Measurements from ENCODE around the gene RPL36A.

RPL36A gene

DNA sequence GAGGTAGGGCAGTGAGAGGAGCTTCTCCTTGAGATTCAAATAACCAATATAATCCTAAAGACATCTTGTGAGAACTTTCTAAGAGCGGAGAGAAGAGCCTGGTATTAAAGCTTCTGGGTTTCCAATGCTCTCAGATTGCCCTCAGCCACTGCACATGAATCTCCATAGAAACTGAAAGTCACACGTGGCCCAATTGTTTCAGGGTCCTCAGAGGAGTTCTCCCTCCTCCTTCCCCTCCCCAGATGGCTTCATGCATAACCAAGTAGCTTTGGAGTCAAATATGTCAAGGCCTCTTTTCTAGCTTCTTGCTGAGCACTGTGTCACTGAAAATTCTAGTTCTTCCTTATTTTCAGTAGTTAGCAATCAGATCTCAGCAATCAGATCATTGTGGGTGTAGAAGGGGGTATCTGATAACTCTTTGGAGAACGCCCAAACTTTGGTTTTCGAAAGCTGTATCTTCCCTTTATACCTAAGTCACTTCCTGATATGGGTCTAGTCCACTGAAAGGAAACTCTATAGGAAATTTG is 7.1 kb upstream of the RPL36A start:
- ATAC-seq, result no peak
- Mint-ChIP-seq H3K36me3 (no peaks in the 10 kb centered on the region), H3K27ac (no peak overlapping the region), H3K4me1 (no peaks in the 10 kb centered on the region), H3K4me3 (no peak overlapping the region), H3K9me3 (no peaks in the 10 kb centered on the region)
- no peak for DNase-seq (ENCODE audit: low spot score in 2 of 2)

DNA sequence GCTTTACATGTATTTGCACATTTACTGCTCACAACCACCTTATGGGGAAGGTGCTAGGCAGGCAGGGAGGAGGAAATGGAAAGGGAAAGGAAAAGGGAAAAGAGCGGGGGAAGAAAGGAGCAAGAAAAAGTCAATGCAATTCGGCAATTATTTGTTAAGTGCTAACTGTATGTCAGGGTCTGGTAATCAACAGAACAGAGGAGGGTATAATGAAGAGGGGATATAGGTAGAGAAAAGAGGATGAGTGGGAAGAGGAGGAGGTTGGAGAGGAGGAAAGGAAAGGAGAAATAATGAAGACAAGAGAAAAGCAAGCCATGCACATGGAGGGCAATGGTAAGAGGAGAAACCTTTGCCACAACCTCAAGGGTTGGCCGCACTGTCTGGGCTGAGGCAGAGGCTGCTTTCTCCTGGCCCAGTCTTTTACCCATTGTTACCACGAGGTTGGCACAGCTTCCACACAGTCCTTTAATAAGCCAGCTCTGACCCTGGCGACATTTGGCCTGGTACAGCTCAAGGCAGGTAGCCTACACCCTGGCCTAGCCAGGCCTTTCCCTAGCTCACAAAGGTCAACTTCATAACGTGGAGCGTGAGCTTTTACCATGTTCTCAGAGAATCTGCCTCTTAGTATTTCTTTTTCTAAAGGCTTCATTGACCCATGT is 5.7 kb upstream of the RPL36A start:
- no peak for ATAC-seq
- Mint-ChIP-seq H3K9me3 (no peaks in the 10 kb centered on the region), H3K4me1 (no peaks in the 10 kb centered on the region), H3K36me3 (no peaks in the 10 kb centered on the region), H3K27ac (no peak overlapping the region), H3K4me3 (peak overlapping the region; percentile 36)
- DNase-seq (ENCODE audit: low spot score in 2 of 2), result no peak

DNA sequence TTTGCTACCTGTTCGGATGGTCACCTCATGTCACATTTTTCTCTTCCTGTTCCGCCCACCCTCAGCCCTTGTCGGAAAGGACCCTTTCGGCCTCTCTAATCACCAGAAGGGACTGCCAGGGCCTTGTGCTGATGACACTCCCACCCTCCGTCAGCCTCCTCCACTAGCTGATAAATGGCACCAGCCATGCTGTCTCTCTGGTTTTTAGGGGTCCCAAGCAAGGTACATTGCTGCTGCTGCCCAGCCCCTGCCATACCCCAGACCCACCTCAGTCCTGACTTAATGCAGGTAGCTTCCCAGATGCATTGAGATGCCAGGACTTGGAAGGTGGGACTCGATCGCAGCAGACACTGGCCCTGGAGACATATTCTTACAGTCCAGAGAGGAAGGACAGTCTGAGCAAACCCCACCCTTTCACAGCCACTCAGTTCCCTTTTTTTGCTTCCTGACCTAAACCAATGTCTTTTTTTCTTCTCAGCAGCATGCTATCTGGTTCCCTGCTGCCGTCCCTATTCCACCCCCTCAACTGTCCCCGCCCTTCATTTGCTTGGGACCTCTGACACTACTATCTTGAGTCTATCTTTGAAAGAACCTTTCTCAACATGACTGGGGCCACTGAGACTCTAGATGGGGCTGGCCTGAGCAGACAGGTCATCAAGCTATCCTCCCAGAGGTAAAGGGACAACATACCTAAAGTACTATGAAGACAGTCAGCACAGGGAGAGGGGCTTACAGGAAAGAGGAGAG is 4.8 kb upstream of the RPL36A start, which contains the start of gene BTK:
BTK (minus strand) TSS at position 397 of the 747 bp plus-strand sequence. CDS start 10,907 bp downstream, outside the sequence.
- peak within 1 kb of the TSS; percentile 36 for H3K4me3 Mint-ChIP-seq
- peaks cover 6% of the 10 kb centered on the region for H3K36me3 Mint-ChIP-seq
- H3K27ac Mint-ChIP-seq, result peak within 1 kb of the TSS; percentile 53
- DNase-seq (ENCODE audit: low spot score in 2 of 2), result no peak
- no peak for ATAC-seq
- no peaks in the 10 kb centered on the region for H3K4me1 Mint-ChIP-seq
- H3K9me3 Mint-ChIP-seq, result no peaks in the 10 kb centered on the region

DNA sequence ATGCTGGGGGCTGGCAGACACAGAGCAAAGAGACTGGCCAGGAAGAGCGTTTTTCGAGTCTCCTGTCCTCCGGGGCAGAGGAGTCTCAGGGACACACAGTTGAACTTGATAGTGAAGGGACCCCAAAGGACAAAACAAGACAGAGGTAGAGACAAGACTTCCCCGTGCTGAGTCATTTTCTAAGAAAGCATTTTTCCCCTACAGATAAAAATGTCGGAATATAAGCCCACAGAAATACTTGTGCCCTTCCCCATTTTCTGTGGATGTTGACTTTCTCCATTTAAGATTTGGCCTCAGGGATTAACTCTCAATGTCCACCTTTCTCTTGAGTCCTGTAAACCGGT is 4.3 kb upstream of the RPL36A start:
- peaks cover 12% of the 10 kb centered on the region for H3K36me3 Mint-ChIP-seq
- peak overlapping the region; percentile 53 for H3K27ac Mint-ChIP-seq
- H3K4me1 Mint-ChIP-seq, result no peaks in the 10 kb centered on the region
- H3K9me3 Mint-ChIP-seq, result no peaks in the 10 kb centered on the region
- ATAC-seq, result no peak
- DNase-seq (ENCODE audit: low spot score in 2 of 2), result no peak
- peak overlapping the region; percentile 36 for H3K4me3 Mint-ChIP-seq

DNA sequence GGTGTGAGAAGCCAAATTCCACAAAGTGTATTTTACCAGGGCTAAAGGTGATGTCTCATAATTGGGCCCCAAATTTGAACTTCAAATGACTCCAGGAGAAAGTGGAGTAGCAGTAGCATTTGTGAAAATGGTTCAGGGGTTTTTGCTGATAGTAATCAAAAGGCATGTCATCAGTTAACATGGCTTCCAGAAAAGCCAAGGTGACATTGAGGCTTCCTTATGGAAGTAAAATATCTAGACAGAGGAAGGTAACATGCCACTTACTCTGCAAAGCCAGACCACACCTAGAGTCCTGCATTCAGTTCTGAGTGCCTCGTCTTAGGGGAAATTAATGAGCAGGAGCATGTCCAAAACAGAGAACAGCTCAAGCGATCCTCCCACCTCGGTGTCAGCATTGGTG is 2.2 kb upstream of the RPL36A start:
- ATAC-seq, result no peak
- no peak overlapping the region for H3K4me3 Mint-ChIP-seq
- H3K4me1 Mint-ChIP-seq, result peaks cover 8% of the 10 kb centered on the region
- no peaks in the 10 kb centered on the region for H3K9me3 Mint-ChIP-seq
- no peak overlapping the region for H3K27ac Mint-ChIP-seq
- DNase-seq (ENCODE audit: low spot score in 2 of 2), result no peak
- peaks cover 32% of the 10 kb centered on the region for H3K36me3 Mint-ChIP-seq

DNA sequence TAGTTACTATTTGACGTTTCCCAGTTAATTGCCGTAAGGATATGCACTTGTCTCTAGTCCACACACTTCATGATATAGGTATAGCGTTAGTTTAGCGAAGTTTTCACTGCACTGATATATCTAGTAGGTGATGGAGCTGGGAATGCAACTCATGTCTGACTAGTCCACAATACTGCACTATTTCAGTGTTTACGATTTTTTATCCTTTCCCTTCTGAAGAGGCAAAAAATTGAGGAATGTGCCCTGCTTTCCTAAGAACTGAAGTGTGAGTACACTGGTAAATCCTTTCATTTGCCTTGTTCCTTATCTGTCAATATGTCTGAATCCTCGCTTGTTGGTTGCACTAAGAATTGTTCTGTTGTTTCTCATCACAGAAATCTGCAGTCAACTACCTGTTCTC is 1.0 kb downstream of the RPL36A start:
- Mint-ChIP-seq H3K27ac (peak overlapping the region; percentile 97), H3K9me3 (no peaks in the 10 kb centered on the region), H3K4me1 (peaks cover 12% of the 10 kb centered on the region), H3K4me3 (peak overlapping the region; percentile 86), H3K36me3 (peaks cover 65% of the 10 kb centered on the region)
- no peak for DNase-seq (ENCODE audit: low spot score in 2 of 2)
- ATAC-seq, result no peak

DNA sequence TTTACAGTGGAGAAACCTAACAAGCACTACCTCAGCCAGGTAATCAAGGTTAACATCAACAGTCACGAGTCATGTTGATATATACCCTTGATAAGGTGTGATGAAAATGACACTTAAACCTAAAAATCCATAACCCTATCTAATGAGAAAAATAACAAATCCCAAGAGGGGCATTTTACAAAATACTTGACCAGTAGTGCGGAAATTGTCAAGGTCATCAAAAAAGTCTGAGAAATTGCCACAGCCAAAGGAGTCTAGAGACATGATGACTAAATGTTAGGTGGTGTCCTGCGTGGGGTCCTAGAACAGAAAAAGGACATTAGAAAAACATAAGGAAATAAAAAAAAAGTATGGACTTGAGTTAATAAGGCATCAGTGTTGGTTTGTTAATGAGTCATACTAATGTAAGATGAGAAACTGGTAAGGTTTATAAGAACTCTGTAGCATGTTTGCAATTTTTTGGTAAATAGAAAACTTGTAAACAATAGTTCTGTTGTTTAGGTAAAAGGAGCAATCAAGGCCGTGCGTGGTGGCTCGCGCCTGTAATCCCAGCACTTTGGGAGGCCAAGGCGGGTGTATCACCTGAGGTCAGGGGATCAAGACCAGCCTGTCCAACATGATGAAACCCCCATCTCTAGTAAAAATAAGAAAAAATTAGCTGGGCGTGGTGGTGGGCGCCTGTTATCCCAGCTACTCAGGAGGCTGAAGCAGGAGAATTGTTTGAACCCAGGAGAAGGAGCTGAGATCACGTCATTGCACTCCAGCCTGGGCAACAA is 2.9 kb downstream of the RPL36A start:
- Mint-ChIP-seq H3K4me3 (peak overlapping the region; percentile 86), H3K27ac (peak overlapping the region; percentile 97)
- no peak for DNase-seq (ENCODE audit: low spot score in 2 of 2)

DNA sequence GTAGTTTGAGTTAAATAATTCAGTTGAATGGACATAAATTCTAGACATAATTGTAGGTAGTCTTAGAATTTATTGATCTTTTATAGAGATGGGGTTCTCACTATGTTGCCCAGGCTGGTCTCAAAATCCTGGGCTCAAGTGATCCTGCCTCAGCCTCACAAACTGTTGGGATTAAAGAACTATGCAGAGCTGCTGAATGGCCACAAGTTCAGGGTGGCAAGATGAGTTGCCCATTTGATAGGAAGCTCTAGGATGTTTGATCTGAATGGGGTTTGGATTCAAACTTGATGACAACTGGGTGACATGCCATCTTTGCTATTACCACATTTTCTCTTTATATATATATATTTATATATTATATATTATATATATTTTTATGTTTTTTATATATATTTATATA is 3.6 kb downstream of the RPL36A start:
- Mint-ChIP-seq H3K4me3 (peak overlapping the region; percentile 86), H3K36me3 (peaks cover 82% of the 10 kb centered on the region), H3K9me3 (no peaks in the 10 kb centered on the region), H3K27ac (no peak overlapping the region), H3K4me1 (peaks cover 12% of the 10 kb centered on the region)
- DNase-seq (ENCODE audit: low spot score in 2 of 2) (no peak), ATAC-seq (no peak)

More for the DNA sequence above, 2.9 kb downstream of the RPL36A start:
- ATAC-seq, result no peak
- H3K36me3 Mint-ChIP-seq, result peaks cover 77% of the 10 kb centered on the region
- H3K4me1 Mint-ChIP-seq, result peaks cover 12% of the 10 kb centered on the region
- H3K9me3 Mint-ChIP-seq, result no peaks in the 10 kb centered on the region

DNA sequence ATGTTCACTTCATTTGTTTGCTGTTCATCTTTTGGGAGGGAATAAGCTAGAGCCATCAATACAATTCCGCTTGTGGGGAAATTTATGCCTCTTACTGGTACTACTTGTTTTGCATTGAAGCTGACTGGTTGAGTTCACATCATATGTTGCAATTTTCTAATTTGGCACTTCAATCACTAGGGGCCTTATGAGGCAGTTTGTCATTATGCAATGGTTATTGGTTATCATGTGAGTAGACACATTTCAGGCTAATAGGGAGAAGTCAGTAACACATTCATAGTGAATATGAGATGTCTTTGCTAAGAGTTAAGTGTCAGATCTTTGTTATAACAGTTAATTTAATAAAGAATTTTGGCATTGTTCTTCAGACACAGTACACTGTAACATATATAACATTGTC is 5.0 kb downstream of the RPL36A start:
- Mint-ChIP-seq H3K9me3 (no peaks in the 10 kb centered on the region), H3K36me3 (peaks cover 92% of the 10 kb centered on the region), H3K4me1 (peaks cover 12% of the 10 kb centered on the region), H3K27ac (peak overlapping the region; percentile 68), H3K4me3 (no peak overlapping the region)
- ATAC-seq (no peak), DNase-seq (ENCODE audit: low spot score in 2 of 2) (no peak)

DNA sequence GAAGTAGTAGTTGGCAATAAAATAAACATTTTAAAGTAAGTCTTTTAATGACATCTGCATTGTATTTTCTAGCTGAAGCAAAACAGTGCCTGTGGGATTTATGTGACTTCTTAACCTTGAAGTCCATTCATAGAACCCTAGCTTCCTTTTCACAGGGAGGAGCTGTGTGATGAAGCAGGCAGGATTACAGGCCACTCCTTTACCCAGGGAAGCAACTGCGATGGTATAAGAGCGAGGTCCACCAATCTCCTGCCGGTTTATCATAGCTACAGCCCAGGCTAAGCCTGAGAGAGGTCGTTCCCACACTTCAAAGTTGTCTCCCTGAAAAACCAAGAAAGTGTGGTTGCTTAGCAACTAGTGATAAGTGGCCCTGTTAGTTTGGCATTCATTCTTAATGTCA is 7.0 kb downstream of the RPL36A start:
- ATAC-seq (no peak), DNase-seq (ENCODE audit: low spot score in 2 of 2) (no peak)
- Mint-ChIP-seq H3K4me3 (no peak overlapping the region), H3K4me1 (peaks cover 12% of the 10 kb centered on the region), H3K27ac (no peak overlapping the region), H3K9me3 (no peaks in the 10 kb centered on the region), H3K36me3 (peaks cover 92% of the 10 kb centered on the region)

DNA sequence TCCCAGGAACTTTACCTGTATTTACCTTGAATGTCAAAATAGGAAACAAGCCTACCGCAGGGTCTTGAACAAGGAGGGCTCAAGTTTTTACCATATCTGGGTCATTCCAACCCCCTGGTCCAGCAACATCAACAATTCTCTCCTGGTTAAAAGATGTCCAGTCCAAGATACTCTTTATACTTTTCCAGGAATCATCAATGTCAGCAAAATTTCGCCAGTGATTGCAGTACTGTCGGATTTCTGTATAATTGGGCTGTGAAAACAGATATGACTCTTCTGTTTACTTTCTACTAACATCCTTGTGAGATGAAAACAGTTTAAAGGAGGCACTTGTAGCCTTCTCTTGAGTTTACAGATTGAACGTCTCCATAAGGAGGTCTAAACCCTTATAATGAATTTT is 7.9 kb downstream of the RPL36A start:
- Mint-ChIP-seq H3K36me3 (peaks cover 92% of the 10 kb centered on the region), H3K4me1 (peaks cover 3% of the 10 kb centered on the region), H3K9me3 (no peaks in the 10 kb centered on the region), H3K27ac (no peak overlapping the region), H3K4me3 (no peak overlapping the region)
- no peak for DNase-seq (ENCODE audit: low spot score in 2 of 2)
- ATAC-seq, result no peak

DNA sequence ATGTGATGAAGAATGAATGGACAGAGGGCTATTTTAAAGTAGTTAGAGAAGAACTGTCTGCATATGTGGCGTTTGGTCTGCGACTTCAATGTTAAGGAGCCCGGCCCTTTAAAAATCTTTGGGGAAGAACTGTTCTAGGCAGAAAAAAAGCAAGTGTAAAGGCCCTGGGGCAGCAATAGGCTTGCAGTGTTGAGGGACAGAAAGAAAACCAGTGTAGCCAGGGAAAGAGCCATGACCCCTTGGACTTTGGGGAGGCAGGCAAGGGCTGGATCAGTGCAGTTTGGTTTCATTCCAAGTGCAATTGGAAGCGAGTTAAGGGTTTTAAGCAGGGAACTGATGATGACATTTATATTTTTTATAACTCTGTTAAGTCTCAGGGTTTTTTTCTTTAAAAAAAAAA is 9.0 kb downstream of the RPL36A start:
- Mint-ChIP-seq H3K9me3 (no peaks in the 10 kb centered on the region), H3K36me3 (peaks cover 88% of the 10 kb centered on the region), H3K4me1 (no peaks in the 10 kb centered on the region), H3K27ac (no peak overlapping the region), H3K4me3 (no peak overlapping the region)
- ATAC-seq (no peak), DNase-seq (ENCODE audit: low spot score in 2 of 2) (no peak)

DNA sequence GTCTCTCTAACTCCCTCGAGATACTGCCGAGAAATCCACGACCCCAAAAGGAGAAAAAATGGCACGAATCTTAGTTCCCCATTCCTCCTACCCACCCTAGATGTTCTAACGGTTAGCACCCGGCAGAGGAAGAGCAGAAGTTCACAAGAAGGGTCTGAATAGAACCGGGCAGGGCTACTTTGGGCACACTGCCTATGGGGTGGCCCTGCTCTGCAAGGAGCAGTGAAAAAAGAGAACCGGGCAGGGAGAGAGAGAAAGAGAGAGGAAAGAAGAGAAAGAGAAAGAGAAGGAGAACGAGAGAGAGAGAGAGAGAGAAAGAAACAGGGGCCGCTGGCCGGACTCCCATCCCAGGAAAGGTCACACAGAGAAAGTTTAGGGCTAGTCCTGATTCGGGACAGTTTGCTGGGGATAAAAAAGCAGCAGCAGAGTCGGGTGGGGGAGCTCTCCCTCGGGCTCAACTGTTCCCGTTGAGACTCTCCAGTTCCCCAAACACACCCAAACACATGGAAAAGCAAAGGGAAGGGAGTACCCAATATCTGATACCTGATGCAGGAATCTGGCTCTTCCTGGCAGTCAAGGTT is 16.4 kb downstream of the RPL36A start:
- H3K27ac Mint-ChIP-seq, result peak overlapping the region; percentile 98
- DNase-seq (ENCODE audit: low spot score in 2 of 2), result no peak
- H3K36me3 Mint-ChIP-seq, result peaks cover 54% of the 10 kb centered on the region
- no peak for ATAC-seq
- H3K9me3 Mint-ChIP-seq, result no peaks in the 10 kb centered on the region
- H3K4me3 Mint-ChIP-seq, result peak overlapping the region; percentile 99
- peaks cover 20% of the 10 kb centered on the region for H3K4me1 Mint-ChIP-seq

DNA sequence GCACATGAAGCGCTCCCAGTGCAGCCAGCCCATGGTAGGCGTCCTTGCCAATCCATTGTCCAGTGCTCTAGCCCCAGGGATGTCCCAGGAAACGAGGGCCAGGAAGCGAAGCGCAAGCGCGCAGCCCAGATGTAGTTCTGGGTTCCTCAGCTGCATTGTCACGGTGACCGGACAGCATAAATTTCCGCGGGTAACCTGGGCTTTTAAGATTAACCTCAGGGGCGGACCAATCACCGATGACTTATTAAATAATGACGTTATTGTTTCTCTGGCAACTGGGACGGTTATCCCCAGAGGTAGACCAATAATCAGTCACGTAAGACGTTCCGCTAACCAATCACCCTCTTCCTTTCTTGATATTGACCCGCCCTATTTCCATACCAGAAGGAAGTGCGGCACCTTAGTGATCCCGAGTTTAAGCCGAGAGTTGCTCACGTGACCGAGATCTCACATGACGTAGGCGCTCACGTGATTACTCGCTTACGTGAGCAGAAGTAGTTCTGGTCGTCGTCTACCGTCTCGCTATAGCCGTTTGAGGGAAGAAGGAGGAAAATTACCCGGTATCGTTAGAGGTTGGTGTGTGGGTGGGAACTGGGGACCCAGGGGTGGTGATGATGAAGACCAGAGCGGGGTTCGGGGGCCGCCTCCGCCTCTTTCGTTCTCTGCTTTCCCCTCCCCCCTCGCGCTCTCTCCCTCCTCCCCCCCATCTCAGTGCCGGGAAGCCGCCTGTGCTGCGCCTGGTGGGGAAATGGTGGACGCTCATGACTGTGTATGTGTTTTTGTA is 17.1 kb downstream of the RPL36A start, which contains the start of the genes GLA and HNRNPH2:
GLA (minus strand) TSS at position 178 of the 784 bp plus-strand sequence; CDS start at position 156, 22 bp downstream.
HNRNPH2 (plus strand) TSS at position 475 of the 784 bp plus-strand sequence. CDS start 3,767 bp downstream, outside the sequence.
- peaks cover 27% of the 10 kb centered on the region for H3K4me1 Mint-ChIP-seq
- H3K36me3 Mint-ChIP-seq, result peaks cover 54% of the 10 kb centered on the region
- peak within 1 kb of the TSS; percentile 98 for H3K27ac Mint-ChIP-seq
- DNase-seq (ENCODE audit: low spot score in 2 of 2) (peak; percentile 66 to 92), ATAC-seq (peak; percentile 96)
- H3K4me3 Mint-ChIP-seq, result peak within 1 kb of the TSS; percentile 99
- H3K9me3 Mint-ChIP-seq, result no peaks in the 10 kb centered on the region

All from stimulated activated effector memory CD8-positive, alpha-beta T cell treated with anti-CD3 and anti-CD28 coated beads, Interleukin-12 subunit alpha, Interleukin-12 subunit beta, amount 100 ng/mL, for 72 hours (primary cell).